Dedifferentiated amniotic fluid mesenchymal stem cell (primary cell): ENCODE measurements around the gene EOLA2.
"Not testable (repeated sequence)": the region's sequence is repeated elsewhere in the genome, so short reads cannot be mapped to it uniquely, and the experiment has no call there.

Experiments
- DNase-seq: peaks from one replicate; pipeline ENCODE4 v3.0.0-alpha.2; 2016; ENCODE audit errors: extremely low spot score

EOLA2 gene

DNA sequence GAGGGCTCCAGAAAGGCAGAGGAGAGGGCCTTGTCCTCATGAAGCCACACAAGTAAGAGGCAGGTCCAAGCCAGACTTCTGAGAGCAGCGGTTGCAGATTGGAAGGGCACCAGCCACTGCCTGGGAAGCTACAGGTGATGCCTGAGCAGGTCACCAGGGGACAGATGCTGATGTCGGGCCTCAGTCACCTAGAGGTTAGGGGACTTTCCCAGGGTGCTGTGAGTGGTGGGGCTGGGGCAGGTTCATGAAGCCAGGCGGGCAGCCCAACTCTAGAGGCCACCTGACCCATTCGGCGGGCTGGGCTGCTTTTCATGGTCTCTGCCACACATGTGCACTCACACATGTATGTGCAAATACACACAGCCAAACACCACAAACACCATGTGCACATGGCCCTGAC, 5.3 kb downstream of the EOLA2 start:
- not testable (repeated sequence) for DNase-seq

DNA sequence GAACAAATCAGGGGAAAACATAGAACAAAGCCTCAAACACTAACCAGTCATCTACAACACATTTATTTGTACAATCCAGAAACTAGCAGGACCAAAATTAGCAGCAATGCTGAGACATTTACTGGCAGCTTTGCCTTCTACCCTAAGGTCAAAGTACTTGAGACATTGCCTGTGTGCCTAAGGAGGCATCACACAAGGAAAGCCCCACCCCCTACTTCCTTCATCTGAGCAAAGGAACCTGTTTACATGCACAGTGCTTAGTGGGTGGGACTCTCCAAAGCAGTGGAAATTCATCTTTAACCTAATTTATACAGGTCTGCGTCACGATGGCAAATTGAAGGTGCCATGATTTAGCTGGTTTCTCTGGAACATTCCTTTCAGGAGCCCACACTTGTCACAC, 6.1 kb downstream of the EOLA2 start:
- not testable (repeated sequence) for DNase-seq

GRCh38 chrX:149931355-149931754, 6.9 kb downstream of the EOLA2 start:
- not testable (repeated sequence) for DNase-seq

DNA sequence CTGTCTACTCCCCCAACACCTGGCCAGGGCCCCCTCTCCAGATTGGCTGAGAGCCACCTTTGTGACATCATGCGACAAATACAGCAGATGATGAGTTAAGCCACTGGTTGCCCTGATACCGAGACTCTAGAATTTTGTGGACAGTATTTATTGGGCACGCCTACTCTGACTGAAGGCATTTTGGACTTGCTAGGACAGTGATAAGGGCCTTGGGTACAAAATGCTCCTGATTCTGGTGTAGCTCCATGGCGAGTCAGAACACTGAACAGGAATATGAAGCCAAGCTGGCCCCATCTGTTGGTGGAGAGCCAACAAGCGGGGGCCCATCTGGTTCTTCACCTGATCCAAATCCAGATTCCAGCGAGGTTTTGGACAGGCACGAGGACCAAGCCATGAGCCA, 8.9 kb downstream of the EOLA2 start, which contains the start of gene HSFX4:
Gene HSFX4, plus strand, starts transcription at position 174 of the 400 bp plus-strand sequence. Its CDS starts 72 bp downstream, at position 246.
- not testable (repeated sequence) for DNase-seq

GRCh38 chrX:149928635-149929034, 9.7 kb downstream of the EOLA2 start:
- not testable (repeated sequence) for DNase-seq

DNA sequence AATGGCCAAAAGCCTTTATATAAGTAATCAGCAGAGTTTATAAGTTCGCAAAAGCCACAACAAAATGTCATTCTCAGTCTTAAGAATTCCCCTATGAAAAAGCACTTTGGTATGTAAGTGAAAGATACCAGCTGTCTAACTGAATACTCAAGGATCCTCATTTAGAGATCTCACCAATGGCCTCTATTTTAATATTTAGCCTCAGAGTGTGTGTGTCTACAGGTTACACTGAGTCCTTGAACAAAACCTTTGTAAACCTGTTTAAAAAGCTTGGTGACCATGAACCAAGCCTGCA, 10.4 kb downstream of the EOLA2 start:
- DNase-seq = not testable (repeated sequence)

DNA sequence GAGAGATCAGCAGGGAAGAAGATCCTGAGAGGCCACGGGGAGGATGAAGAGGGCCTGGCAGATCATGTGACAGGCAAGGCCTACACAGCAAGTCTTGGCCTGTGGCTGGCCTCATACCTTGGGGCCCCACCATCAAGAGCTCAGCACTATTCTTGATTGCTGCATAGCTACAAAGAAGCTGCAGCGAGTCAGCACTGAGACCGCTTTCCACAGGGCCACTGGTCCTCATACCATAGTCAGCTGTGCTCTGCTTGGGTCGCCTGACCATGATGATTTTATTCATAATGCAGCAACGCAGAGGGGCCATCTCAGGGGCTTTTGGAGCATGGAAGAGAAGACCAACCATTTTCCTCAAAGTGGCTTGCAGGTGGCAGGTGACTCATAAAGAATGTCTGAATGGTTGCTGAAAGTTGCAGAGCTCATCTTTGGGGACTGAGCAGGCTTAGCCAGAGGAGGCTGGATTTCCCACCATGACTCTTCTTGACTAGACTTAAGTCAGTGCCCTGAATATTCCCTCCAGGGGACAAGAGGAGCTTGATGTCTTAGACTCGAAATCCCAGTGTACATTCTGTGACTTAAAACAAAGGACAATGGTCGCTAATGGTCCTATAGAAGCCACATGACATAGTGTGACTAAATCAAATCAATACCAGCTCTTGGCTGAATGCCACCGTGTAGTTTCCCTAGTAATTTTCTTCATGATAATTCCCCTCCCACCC, 10.9 kb downstream of the EOLA2 start:
- DNase-seq = not testable (repeated sequence)

DNA sequence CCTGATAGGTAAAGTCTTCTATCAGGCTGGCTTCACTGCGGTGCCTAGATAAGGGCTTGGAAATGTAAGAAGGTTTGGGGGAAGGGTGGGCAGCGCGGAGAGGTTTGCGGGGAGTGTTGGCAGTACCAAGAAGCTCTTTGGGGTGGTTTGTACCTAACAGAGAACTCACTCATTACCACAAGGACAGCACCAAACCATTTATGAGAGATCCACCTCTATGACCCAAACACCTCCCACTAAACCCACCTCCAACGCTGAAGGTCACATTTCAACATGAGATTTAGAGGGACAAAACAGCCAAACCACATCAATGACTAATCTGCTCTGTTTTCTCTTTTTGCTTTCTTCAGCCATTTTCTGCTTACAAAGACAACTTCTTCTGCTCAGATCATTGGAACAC, 13.9 kb downstream of the EOLA2 start:
- not testable (repeated sequence) for DNase-seq

DNA sequence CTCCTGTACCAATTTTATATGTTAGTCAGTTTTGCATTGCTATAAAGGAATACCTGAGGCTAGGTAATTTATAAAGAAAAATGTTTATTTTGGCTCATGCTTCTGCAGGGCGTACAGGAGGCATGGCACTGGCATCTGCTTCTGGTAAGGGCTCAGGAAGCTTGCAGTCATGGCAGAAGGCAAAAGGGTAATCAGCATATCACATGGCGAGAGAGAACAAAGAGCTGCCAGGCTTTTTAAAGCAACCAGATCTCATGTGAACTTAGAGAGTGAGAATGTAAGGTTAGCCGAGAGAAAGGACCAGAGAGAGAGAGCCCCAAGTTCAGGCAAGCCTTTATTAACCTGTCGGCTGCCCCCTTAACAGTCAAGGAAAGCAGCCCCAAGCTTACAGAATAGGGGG, 14.5 kb downstream of the EOLA2 start:
- DNase-seq = not testable (repeated sequence)

- no peak for DNase-seq
Measured at GRCh38 chrX:149916745-149917392, 21.4 kb downstream of the EOLA2 start.

GRCh38 chrX:149910178-149910695, 28.1 kb downstream of the EOLA2 start:
- DNase-seq = no peak

- no peak for DNase-seq
Measured at GRCh38 chrX:149909324-149910177, 28.7 kb downstream of the EOLA2 start.

GRCh38 chrX:149908727-149909126, 29.6 kb downstream of the EOLA2 start:
- DNase-seq = no peak

- DNase-seq = no peak
Measured at GRCh38 chrX:149908308-149908707, 30.0 kb downstream of the EOLA2 start.

DNA sequence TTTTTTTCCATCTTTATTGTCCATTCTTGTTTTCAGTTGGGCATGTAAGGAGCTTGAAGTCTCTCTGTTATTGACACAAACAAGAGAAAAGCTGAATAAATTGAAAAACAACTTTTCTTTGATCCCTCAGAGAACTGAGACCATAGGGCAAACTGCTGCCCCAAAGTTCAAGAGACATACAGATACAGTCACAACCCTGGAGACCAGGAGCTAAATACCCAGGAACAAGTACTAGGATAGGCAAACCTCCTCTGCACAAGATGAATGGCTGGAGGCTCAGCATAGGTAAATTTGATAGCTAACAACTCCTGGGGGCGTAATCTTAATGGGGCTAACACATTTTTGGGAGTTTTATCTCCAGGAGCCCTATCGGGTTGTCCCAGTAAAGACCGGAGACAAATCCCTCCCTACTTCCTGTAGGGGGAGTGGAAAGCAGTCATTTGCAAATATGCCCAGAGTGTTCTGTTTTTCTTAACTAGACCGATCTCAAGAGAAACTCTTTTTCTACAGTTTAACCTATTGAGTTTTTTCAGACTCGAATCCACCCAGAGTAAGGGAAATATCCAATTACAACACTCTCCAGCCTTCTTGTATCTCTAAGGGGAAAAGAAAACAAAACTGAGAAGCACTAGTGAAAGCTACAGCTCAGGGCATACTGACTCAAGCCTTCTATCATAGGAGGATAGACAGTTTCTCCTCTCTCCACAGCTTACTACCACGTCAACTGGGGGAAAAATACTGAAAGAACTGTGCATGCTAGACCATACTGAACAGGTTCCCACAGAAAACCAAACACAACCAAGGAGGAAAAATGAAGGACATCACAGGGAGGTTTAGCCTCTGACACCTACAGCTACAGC, 34.2 kb downstream of the EOLA2 start:
- DNase-seq = no peak

GRCh38 chrX:149898554-149898953, 39.7 kb downstream of the EOLA2 start:
- DNase-seq = no peak

GRCh38 chrX:149890828-149891227, 47.5 kb downstream of the EOLA2 start:
- not testable (repeated sequence) for DNase-seq
